H9 (cell line): ENCODE data around the gene FLT3. TPM values are rescaled to one million over a fixed set of nuclear protein-coding genes. Genes with fewer than 3 reads are reported as not detected.

Experiments used
- DNase-seq: peaks from one replicate; pipeline ENCODE4 v3.0.0-alpha.2; 2017
- H2AFZ ChIP-seq: one replicate; pipeline ENCODE4 v1.6.1; 2013; ENCODE audit warnings: mild to moderate bottlenecking, low read length, control low read depth, moderate library complexity
- H2AK5ac ChIP-seq: 2 replicates; pipeline ENCODE4 v1.6.1; 2013; ENCODE audit warnings: low read length, control low read depth, mixed read lengths; ENCODE audit not compliant: insufficient read length
- H2BK120ac ChIP-seq: one replicate; pipeline ENCODE4 v1.6.1; 2013; ENCODE audit warnings: low read depth, mild to moderate bottlenecking, low read length, control low read depth, inconsistent platforms; ENCODE audit not compliant: poor library complexity, severe bottlenecking
- H2BK12ac ChIP-seq: 2 replicates; pipeline ENCODE4 v1.6.1; 2013; ENCODE audit warnings: low read length, control low read depth, mixed read lengths, low read depth; ENCODE audit not compliant: insufficient read length
- H2BK15ac ChIP-seq: 2 replicates; pipeline ENCODE4 v1.6.1; 2013; ENCODE audit warnings: low read depth, low read length, control low read depth
- H2BK20ac ChIP-seq: one replicate; pipeline ENCODE4 v1.6.1; 2013; ENCODE audit warnings: low read depth, mild to moderate bottlenecking, low read length, control low read depth, inconsistent platforms; ENCODE audit not compliant: poor library complexity, severe bottlenecking
- H2BK5ac ChIP-seq: 2 replicates; pipeline ENCODE4 v1.6.1; 2013; ENCODE audit warnings: low read length, control low read depth, mixed read lengths; ENCODE audit not compliant: insufficient read length
- H3K14ac ChIP-seq: 2 replicates; pipeline ENCODE4 v1.6.1; 2013; ENCODE audit warnings: low read length, control low read depth; ENCODE audit not compliant: insufficient read depth
- H3K18ac ChIP-seq: 2 replicates; pipeline ENCODE4 v1.6.1; 2013; ENCODE audit warnings: low read depth, mild to moderate bottlenecking, mixed read lengths, low read length, control low read depth; ENCODE audit not compliant: insufficient read length
- H3K23ac ChIP-seq: 2 replicates; pipeline ENCODE4 v1.6.1; 2013; ENCODE audit warnings: low read length, control low read depth, mixed read lengths, low read depth; ENCODE audit not compliant: insufficient read length
- H3K23me2 ChIP-seq: 2 replicates; pipeline ENCODE4 v1.6.1; 2013; ENCODE audit warnings: low read depth, mild to moderate bottlenecking, mixed read lengths, low read length, control low read depth; ENCODE audit not compliant: insufficient read length, poor library complexity, severe bottlenecking
- H3K27ac ChIP-seq: 2 replicates; pipeline ENCODE4 v1.5.1; 2013; ENCODE audit warnings: low read length, control low read depth, mixed read lengths, low read depth; ENCODE audit not compliant: insufficient read length
- H3K27me3 ChIP-seq: 2 replicates; pipeline ENCODE4 v1.6.1; 2013; ENCODE audit warnings: low read length, control low read depth, inconsistent platforms; ENCODE audit not compliant: insufficient read depth
- H3K4ac ChIP-seq: 2 replicates; pipeline ENCODE4 v1.6.1; 2013; ENCODE audit warnings: low read depth, mild to moderate bottlenecking, control low read depth, inconsistent platforms, low read length, moderate library complexity
- H3K4me1 ChIP-seq: 2 replicates; pipeline ENCODE4 v1.6.1; 2013; ENCODE audit warnings: low read length, control low read depth, inconsistent platforms; ENCODE audit not compliant: insufficient read depth
- H3K4me2 ChIP-seq: 2 replicates; pipeline ENCODE4 v1.6.1; 2013; ENCODE audit warnings: low read length, control low read depth, mixed read lengths; ENCODE audit not compliant: insufficient read length, insufficient read depth
- H3K56ac ChIP-seq: 2 replicates; pipeline ENCODE4 v1.6.1; 2013; ENCODE audit warnings: low read depth, mild to moderate bottlenecking, mixed read lengths, low read length, control low read depth; ENCODE audit not compliant: insufficient read length
- H3K79me1 ChIP-seq: 2 replicates; pipeline ENCODE4 v1.6.1; 2013; ENCODE audit warnings: low read depth, mild to moderate bottlenecking, moderate library complexity, low read length, control low read depth, inconsistent platforms; ENCODE audit not compliant: insufficient read depth, poor library complexity, severe bottlenecking
- H3K79me2 ChIP-seq: 2 replicates; pipeline ENCODE4 v1.6.1; 2013; ENCODE audit warnings: low read length, control low read depth, inconsistent platforms; ENCODE audit not compliant: insufficient read depth
- H3K9ac ChIP-seq: 2 replicates; pipeline ENCODE4 v1.6.1; 2013; ENCODE audit warnings: low read length, control low read depth, mixed read lengths; ENCODE audit not compliant: insufficient read length; ENCODE audit errors: extremely low read depth
- H3K9me3 ChIP-seq: one replicate; pipeline ENCODE4 v1.6.1; 2013; ENCODE audit warnings: low read depth, low read length, inconsistent platforms; ENCODE audit not compliant: control insufficient read depth
- H3T11ph ChIP-seq: one replicate; pipeline ENCODE4 v1.6.1; 2013; ENCODE audit warnings: mild to moderate bottlenecking, low read length, control low read depth, inconsistent platforms
- H4K20me1 ChIP-seq: one replicate; pipeline ENCODE4 v1.6.1; 2013; ENCODE audit not compliant: control insufficient read depth, insufficient read length, insufficient read depth
- H4K5ac ChIP-seq: 2 replicates; pipeline ENCODE4 v1.6.1; 2013; ENCODE audit warnings: low read depth, mild to moderate bottlenecking, mixed read lengths, low read length, control low read depth; ENCODE audit not compliant: insufficient read length
- H4K8ac ChIP-seq: replicated peaks from 2 replicates; pipeline ENCODE4 v1.6.1; 2013; ENCODE audit warnings: low read length, control low read depth, mixed read lengths, low read depth; ENCODE audit not compliant: insufficient read length
- H4K91ac ChIP-seq: 2 replicates; pipeline ENCODE4 v1.6.1; 2013; ENCODE audit warnings: low read depth, mild to moderate bottlenecking, moderate library complexity, mixed read lengths, low read length, control low read depth; ENCODE audit not compliant: insufficient read length
- H3K27ac Mint-ChIP-seq, 3 experiments: 2 replicates in 2 of 3; 3 replicates in 1 of 3; pipeline ENCODE4 v1.8.0; 2020 to 2021; ENCODE audit warnings: mixed read lengths in 3 of 3, mild to moderate bottlenecking in 1 of 3, moderate library complexity in 1 of 3
- H3K27me3 Mint-ChIP-seq: 2 replicates; pipeline ENCODE4 v1.8.0; 2021; ENCODE audit warnings: low read depth, mild to moderate bottlenecking, moderate library complexity, mixed read lengths
- H3K36me3 Mint-ChIP-seq, 3 experiments: 2 replicates in 2 of 3; 3 replicates in 1 of 3; pipeline ENCODE4 v1.8.0; 2020 to 2021; ENCODE audit warnings: low read depth in 3 of 3, mixed read lengths in 3 of 3; ENCODE audit not compliant: insufficient read depth in 1 of 3
- H3K4me1 Mint-ChIP-seq, 2 experiments: 2 replicates each; pipeline ENCODE4 v1.8.0; 2020; ENCODE audit warnings: mixed read lengths in 2 of 2
- H3K4me3 Mint-ChIP-seq, 2 experiments: 2 replicates in 1 of 2; 3 replicates in 1 of 2; pipeline ENCODE4 v1.8.0; 2020 to 2021; ENCODE audit warnings: mild to moderate bottlenecking in 2 of 2, mixed read lengths in 2 of 2, moderate library complexity in 1 of 2
- H3K9me3 Mint-ChIP-seq, 2 experiments: 2 replicates in 1 of 2; 3 replicates in 1 of 2; pipeline ENCODE4 v1.8.0; 2020; ENCODE audit warnings: mild to moderate bottlenecking in 2 of 2, mixed read lengths in 2 of 2, moderate library complexity in 1 of 2
- WGBS: extraction: QIAGEN DNeasy Blood & Tissue Kit; methylation state at CpG from one replicate; pipeline ENCODE4 v1.1.7; 2013; ENCODE audit warnings: missing lambda C conversion rate, low lambda C conversion rate, mixed read lengths; ENCODE audit not compliant: insufficient read length; ENCODE audit errors: extremely low coverage; 5-methylcytosine and 5-hydroxymethylcytosine counted together
- total RNA-seq: library from RNA; stranded (reverse); gene quantifications from 2 replicates; pipeline ENCODE4 v1.2.1, GENCODE V29; 2021
- TF ChIP-seq, protein P1 (sequence below): fragments of 200-600 bp; sonication (generic); conservative IDR thresholded peaks from 3 replicates; pipeline ENCODE4 v1.8.0; 2021; ENCODE audit warnings: antibody characterized with exemption, mild to moderate bottlenecking

The FLT3 gene
- total RNA-seq, 1 experiment from 2014 or later, result 0.44 TPM

GRCh38 chr13:28137596-28137995, 37.2 kb upstream of the FLT3 start:
- H3K18ac ChIP-seq, result peak overlapping the region; percentile 85
- peaks cover 12% of the 10 kb centered on the region for H3K23me2 ChIP-seq
- DNase-seq, result no peak
- H2AFZ ChIP-seq, result peak overlapping the region; percentile 69
- no peaks in the 10 kb centered on the region for H3K4me1 ChIP-seq
- WGBS, result no CpG with 5 or more reads among the region's 11 CpGs
- peak overlapping the region; percentile 65 for H2BK120ac ChIP-seq
- H3K27me3 Mint-ChIP-seq, result no peaks in the 10 kb centered on the region
- peak overlapping the region; percentile 95 to 98 (median 97) for H3K27ac Mint-ChIP-seq
- peak overlapping the region; percentile 81 to 90 for H3K4me3 Mint-ChIP-seq
- no peak overlapping the region for H2BK20ac ChIP-seq
- no peak overlapping the region for H2BK5ac ChIP-seq
- H3K4ac ChIP-seq, result no peak overlapping the region
- no peak overlapping the region for H4K5ac ChIP-seq
- H3K56ac ChIP-seq, result no peak overlapping the region
- H3K9me3 Mint-ChIP-seq, result no peaks in the 10 kb centered on the region; a peak in 1 of 5 replicates
- H3T11ph ChIP-seq, result no peak overlapping the region
- no peak overlapping the region for H2BK15ac ChIP-seq
- H3K14ac ChIP-seq, result peak overlapping the region; percentile 82; the same call in 1 of the 2 replicates
- H3K36me3 Mint-ChIP-seq, result peaks cover 0 to 4% (median 0%) of the 10 kb centered on the region in 3 experiments; a peak in 1 of 7 replicates
- H3K9me3 ChIP-seq, result no peaks in the 10 kb centered on the region
- H2AK5ac ChIP-seq, result no peak overlapping the region
- no peak overlapping the region for H4K91ac ChIP-seq
- H3K4me1 Mint-ChIP-seq, result peaks cover 31 to 40% of the 10 kb centered on the region in 2 experiments
- H4K20me1 ChIP-seq, result no peaks in the 10 kb centered on the region
- TF ChIP-seq, protein P1, sequence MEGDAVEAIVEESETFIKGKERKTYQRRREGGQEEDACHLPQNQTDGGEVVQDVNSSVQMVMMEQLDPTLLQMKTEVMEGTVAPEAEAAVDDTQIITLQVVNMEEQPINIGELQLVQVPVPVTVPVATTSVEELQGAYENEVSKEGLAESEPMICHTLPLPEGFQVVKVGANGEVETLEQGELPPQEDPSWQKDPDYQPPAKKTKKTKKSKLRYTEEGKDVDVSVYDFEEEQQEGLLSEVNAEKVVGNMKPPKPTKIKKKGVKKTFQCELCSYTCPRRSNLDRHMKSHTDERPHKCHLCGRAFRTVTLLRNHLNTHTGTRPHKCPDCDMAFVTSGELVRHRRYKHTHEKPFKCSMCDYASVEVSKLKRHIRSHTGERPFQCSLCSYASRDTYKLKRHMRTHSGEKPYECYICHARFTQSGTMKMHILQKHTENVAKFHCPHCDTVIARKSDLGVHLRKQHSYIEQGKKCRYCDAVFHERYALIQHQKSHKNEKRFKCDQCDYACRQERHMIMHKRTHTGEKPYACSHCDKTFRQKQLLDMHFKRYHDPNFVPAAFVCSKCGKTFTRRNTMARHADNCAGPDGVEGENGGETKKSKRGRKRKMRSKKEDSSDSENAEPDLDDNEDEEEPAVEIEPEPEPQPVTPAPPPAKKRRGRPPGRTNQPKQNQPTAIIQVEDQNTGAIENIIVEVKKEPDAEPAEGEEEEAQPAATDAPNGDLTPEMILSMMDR, result no peak
- H3K9ac ChIP-seq, result peak overlapping the region; percentile 91
- no peak overlapping the region for H2BK12ac ChIP-seq
- H3K27me3 ChIP-seq, result no peaks in the 10 kb centered on the region
- H3K4me2 ChIP-seq, result peak overlapping the region; percentile 92
- H3K79me1 ChIP-seq, result no peaks in the 10 kb centered on the region
- no peak overlapping the region for H4K8ac ChIP-seq
- peaks cover 7% of the 10 kb centered on the region; the same call in 1 of the 2 replicates for H3K79me2 ChIP-seq
- H3K23ac ChIP-seq, result no peak overlapping the region
- H3K27ac ChIP-seq, result peak overlapping the region; percentile 72
